ENCODE data around the gene MCMBP.
"Not testable (repeated sequence)": the region's sequence is repeated elsewhere in the genome, so short reads cannot be mapped to it uniquely, and the experiment has no call there.

MCMBP gene

GRCh38 chr10:119872860-119873681 is 428 bp upstream of the MCMBP start:
- DNase-seq: peak; percentile 68

DNA sequence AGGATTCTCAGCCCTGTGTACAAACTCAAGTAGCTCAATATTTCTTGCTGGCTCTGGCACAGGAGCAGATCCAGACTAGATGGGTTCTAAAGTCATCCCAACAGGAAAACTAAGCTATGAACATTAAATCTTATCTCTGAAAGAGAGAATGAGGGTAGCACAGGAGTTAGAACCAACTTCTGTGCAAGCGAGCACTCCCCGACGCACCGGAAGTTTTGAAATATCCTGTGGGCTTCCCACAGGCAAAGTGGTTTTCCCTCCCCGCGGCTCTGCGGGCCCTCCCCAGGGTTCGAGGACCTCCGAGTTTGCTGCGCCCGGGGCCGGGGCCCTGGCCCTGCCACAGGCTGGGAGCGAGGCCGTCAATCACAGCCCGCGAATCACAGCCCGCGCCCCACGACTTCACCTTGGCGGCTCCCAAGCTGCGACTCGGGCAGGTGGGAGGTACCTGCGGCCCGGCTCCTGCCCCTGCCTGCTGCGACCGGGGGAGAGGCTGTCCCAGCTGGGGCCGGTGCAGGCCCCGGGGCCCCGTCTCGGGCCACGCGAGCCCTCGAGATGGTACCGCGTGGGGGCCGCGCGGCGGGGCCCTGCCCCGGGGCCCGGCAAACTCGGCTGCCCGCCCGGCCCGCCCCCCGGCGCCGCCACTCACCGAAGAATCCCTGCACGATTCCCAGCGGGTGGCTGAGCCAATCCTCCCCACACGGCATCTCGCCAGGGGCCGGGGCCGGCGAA is 598 bp downstream of the MCMBP start:
- no peak for DNase-seq

DNA sequence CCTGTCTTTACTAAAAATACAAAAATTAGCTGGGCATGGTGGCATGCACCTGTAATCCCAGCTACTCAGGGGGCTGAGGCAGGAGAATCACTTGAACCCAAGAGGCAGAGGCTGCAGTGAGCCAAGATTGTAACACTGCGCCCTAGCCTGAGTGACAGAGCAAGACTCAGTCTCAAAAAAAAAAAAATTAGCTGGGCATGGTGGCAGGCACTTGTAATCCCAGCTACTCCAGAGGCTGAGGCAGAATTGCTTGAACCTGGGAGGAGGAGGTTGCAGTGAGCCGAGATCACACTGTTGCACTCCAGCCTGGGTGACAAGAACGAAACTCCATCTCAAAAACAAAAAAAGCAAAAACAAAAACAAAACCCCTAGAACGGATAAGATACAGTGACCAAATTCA is 3.2 kb downstream of the MCMBP start:
- DNase-seq: not testable (repeated sequence)

GRCh38 chr10:119867317-119867716 is 5.3 kb downstream of the MCMBP start:
- DNase-seq: no peak

DNA sequence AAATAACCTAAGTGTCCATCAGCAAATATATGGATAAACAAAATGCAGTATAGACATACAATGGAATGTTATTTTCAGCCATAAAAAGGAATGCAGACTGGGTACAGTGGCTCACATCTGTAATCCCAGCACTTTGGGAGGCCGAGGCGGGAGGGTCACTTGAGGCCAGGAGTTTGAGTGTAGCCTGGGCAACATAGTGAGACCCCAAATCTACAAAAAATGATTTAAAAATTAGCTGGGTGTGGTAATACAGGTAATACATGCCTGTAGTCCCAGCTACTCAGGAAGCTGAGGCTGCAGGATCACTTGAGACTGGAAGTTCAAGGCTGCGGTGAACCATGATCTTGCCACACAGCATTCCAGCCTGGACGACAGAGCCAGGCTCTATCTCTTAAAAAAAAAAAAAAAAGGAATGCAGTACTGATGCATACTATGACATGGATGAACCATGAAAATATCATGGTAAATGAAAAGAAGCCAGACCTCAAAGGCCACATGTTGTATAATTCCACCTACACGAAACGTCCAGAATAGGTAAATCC is 6.9 kb downstream of the MCMBP start:
- no peak for DNase-seq

DNA sequence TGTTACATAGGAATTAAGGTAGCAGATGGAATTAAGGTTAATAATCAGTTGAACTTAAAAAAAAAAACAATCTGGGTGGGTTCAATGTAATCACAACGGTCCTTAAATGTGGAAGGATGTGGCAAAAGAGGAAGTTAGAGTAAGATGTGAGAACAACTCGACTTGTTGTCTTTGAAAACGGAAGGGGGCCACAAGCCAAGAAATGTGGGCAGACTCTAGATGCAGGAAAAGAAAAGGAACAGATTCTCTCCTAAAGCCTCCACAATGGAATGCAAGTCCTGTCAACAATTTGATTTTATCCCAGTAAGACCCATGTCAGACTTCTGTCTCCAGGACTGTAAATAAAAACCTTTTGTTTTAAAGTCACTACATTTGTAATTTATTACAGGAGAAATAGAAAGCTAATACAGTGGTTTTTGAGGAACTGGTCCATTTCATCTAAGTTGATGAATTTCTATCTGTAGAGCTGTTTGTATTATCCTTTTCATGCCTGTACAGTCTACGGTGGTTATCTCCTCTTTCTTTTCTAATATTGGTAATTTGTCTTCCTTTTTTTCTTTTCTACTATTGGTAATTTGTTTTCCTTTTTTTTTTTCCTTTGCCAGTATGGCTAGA is 8.6 kb downstream of the MCMBP start:
- no peak for DNase-seq

GRCh38 chr10:119862524-119862923 is 10.1 kb downstream of the MCMBP start:
- no peak for DNase-seq

- no peak for DNase-seq
These were observed 11.6 kb downstream of the MCMBP start for GRCh38 chr10:119860866-119861607.

DNA sequence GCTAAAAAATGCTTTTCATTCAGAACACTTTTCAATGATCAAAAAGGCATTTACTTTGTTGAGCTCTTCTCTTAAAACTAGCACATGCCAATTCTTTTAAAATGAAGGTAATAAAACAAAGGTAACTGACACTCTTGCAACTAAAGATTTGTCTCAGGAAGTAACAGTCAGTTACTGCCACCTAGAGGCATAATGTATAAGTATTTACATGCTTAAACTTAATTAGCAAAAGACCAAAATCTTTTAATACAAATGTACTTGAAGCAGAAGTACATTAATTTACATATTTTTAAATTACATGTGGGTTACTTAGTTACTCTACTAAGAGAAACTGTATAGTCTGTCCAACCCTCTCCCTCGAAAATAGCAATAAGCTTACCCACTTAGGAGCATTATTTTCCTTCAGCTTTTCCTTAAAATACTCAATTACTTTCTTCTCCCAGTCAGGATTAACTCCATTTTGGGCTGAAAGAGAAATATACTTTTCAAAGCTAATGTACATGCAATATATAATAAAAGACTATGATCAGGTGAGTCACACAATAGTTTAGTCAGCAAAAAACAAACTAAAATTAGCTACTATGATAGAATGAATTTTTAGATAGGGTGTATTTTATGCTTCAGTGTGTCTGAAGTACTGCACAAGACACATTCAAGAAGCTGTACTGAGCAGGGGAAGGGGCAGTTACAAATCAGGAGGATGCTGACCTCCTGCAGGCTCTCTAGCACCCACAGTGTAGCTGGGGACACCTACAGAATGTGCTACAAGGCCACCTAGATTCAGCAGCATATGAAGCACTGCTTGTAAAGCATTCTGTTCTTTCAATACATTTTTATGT is 13.0 kb downstream of the MCMBP start:
- peak; percentile 16 for DNase-seq

DNA sequence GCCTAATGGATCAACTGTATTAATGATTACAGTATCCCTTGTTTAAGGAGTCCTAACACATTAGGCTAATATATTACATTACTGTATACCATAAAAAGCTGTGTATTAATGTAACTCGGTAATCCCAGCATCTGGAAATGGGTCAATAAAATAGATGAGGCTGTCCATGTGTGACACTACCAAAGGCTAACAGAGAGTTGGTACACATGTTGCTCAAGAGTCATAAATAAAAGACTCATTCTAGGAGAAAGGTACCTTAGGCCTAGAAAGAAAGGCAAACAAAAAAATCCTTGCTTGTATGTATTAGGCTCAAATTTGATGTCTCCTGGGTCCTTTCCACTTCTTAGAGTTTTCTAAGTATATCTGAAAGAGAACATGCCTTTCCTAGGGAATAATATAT is 14.6 kb downstream of the MCMBP start:
- DNase-seq: no peak

- DNase-seq: no peak
These were observed 19.1 kb downstream of the MCMBP start for GRCh38 chr10:119853574-119853973.

GRCh38 chr10:119852822-119853221 is 19.8 kb downstream of the MCMBP start:
- DNase-seq: no peak

GRCh38 chr10:119852277-119852676 is 20.4 kb downstream of the MCMBP start:
- no peak for DNase-seq

- DNase-seq: no peak
These were observed 22.7 kb downstream of the MCMBP start for GRCh38 chr10:119849944-119850343.

DNA sequence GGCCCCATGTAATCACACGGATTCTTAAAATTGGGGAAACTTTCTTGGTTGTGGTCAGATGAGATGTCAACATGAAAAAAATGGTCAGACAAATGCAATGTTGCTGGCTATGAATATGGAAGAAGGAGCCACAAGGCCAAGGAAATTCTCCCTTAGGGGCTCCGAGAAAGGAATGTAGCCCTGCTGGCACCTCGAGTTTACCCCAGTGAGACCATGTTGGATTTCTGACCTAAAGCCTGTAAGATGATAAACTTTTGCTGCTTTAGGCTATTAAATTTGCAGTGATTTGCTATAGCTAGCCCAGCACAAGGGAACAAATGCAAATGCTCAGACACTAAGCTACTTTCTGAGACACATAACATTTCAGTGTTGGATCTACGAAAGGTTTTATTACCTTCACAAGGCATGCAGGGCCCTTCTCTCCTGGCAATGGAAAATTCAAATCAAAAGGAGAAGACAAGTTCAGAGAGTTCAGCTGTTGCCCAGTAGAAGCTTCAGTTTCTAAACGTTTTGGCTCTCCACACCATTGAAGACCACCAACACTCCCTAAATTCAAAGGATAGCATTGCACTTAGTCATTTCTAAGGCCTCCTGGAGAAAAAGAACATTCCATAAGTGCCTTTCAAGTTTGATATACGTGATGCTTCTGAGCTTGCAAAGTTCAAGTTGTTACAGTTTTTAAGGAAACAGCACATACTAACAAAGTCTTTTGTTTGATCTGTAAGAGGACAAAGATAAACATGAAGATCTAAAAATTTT is 23.4 kb downstream of the MCMBP start:
- no peak for DNase-seq

DNA sequence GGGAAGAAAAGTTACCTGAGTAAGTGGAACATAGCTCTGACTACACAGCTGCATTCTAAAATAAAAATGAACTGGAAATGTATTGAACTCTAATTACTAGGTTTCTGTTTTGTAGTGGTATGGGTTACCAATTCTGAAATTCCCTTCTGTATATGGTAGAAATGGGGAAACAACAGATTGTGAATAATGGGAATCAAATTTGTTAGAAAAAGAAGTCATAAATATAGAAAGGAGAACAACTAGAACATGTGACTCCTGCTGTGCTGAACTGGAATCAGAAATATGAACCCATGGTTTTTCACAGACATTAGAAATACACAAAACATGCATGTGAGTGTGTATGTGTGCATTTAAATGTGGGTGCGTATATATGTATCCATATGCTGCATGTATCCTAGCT is 27.0 kb downstream of the MCMBP start:
- no peak for DNase-seq

- no peak for DNase-seq
These were observed 38.5 kb downstream of the MCMBP start for GRCh38 chr10:119834188-119834587.

DNA sequence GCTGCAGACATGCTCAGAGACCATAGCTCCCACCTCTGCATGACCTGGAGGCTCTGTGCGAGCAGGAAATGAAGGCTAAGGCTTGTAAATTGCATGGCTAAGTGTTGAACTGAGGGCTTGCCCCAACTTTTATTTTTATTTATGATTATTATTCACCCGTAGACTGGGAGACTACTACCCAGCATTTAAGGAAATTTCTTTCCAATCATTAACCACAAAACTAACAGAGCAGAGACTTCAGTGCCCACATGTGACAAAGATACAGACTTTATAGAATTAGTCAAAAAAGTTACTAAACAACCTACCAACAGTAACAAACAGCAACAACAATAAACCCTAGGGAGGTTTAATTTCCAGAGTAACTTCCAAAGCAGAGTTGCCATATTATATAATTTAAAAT is 39.7 kb downstream of the MCMBP start:
- no peak for DNase-seq

GRCh38 chr10:119831656-119832055 is 41.0 kb downstream of the MCMBP start:
- no peak for DNase-seq

DNA sequence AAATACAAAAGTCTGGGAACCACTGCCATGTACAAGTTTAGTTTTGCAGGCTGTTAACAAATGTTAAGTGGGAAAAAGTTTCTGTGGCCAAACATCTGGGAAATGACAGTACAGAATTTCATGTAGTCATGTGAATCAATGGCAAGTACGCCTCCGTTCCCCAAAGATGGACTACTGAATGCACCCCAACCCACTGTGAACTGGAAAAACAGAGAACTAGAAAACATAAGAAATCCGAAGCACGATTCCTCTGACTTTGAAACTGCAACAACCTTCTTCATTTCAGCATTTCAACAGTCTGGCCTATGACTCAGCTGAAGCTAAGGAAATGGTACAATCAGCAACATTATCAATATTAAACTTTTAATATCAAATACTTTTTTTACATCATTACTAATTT is 41.8 kb downstream of the MCMBP start:
- no peak for DNase-seq

- DNase-seq: no peak
These were observed 43.2 kb downstream of the MCMBP start for GRCh38 chr10:119829429-119829828.

All from DMS79 treated with DMSO at 0.1 percent for 48 hours (cell line).